Measurements from ENCODE around the gene HAPLN3. TPM values are rescaled to one million over a fixed set of nuclear protein-coding genes. Genes with fewer than 3 reads are reported as not detected.
A peak's percentile ranks its signal among the peaks of the same experiment; 100 is the strongest.

Gene HAPLN3
- total RNA-seq, 4 donors from 2014 or later: 17.9 to 34.8 (median 23.1) TPM

GRCh38 chr15:88832820-88833730, 62.3 kb downstream of the HAPLN3 start:
- TF ChIP-seq CTCF (IDR thresholded peaks at IDR 0.05): no peak
- TF ChIP-seq POLR2A (IDR thresholded peaks at IDR 0.05): no peak
- H3K4me3 ChIP-seq: no peak overlapping the region
- no peaks in the 10 kb centered on the region for H3K36me3 ChIP-seq
- DNase-seq: no peak
- intact Hi-C loops (cut with DNase I; ENCODE audit: low total_unique reads): no loop called here
- H3K4me1 ChIP-seq: no peaks in the 10 kb centered on the region
- no peaks in the 10 kb centered on the region for H3K27me3 ChIP-seq
- no peaks in the 10 kb centered on the region for H3K9me3 ChIP-seq
- H3K27ac ChIP-seq: peak overlapping the region in 1 of 2 donors; percentile 13

GRCh38 chr15:88830016-88830415, 65.3 kb downstream of the HAPLN3 start:
- no peak for TF ChIP-seq CTCF (IDR thresholded peaks at IDR 0.05)
- TF ChIP-seq POLR2A (IDR thresholded peaks at IDR 0.05): no peak
- Histone ChIP-seq H3K9me3 (no peaks in the 10 kb centered on the region), H3K4me1 (no peaks in the 10 kb centered on the region), H3K27me3 (no peaks in the 10 kb centered on the region), H3K27ac (no peak overlapping the region), H3K4me3 (no peak overlapping the region), H3K36me3 (no peaks in the 10 kb centered on the region)
- DNase-seq: no peak
- intact Hi-C loops (cut with DNase I; ENCODE audit: low total_unique reads): no loop called here

GRCh38 chr15:88828791-88829190, 66.6 kb downstream of the HAPLN3 start:
- Histone ChIP-seq H3K4me1 (no peaks in the 10 kb centered on the region), H3K27me3 (no peaks in the 10 kb centered on the region), H3K4me3 (no peak overlapping the region), H3K27ac (no peak overlapping the region), H3K9me3 (no peaks in the 10 kb centered on the region), H3K36me3 (no peaks in the 10 kb centered on the region)
- intact Hi-C loops (cut with DNase I; ENCODE audit: low total_unique reads): no loop called here
- no peak for DNase-seq
- TF ChIP-seq POLR2A (IDR thresholded peaks at IDR 0.05): no peak
- TF ChIP-seq CTCF (IDR thresholded peaks at IDR 0.05): no peak

Other genes with a start within 250 kb of the HAPLN3 start
- gene ACAN, start 92.1 kb downstream of the HAPLN3 start, total RNA-seq: 1 to 10 TPM in 1 of 4 donors, under 1 TPM in 1, not detected in 2; 0.85 to 6.9 TPM
- gene MFGE8, start 17.8 kb upstream of the HAPLN3 start, total RNA-seq: 100 to 1,000 TPM; 212 to 664 (median 370) TPM
- 100 to 1,000 TPM in 1 of 4 donors, 10 to 100 TPM in 3; 27.4 to 117 (median 54.2) TPM for gene ABHD2, start 192.9 kb upstream of the HAPLN3 start, total RNA-seq